ENCODE data around the gene TNK2.

GRCh38 chr3:195834675-195835583 lies 73.4 kb downstream of the TNK2 start:
- TF ChIP-seq, protein P1, sequence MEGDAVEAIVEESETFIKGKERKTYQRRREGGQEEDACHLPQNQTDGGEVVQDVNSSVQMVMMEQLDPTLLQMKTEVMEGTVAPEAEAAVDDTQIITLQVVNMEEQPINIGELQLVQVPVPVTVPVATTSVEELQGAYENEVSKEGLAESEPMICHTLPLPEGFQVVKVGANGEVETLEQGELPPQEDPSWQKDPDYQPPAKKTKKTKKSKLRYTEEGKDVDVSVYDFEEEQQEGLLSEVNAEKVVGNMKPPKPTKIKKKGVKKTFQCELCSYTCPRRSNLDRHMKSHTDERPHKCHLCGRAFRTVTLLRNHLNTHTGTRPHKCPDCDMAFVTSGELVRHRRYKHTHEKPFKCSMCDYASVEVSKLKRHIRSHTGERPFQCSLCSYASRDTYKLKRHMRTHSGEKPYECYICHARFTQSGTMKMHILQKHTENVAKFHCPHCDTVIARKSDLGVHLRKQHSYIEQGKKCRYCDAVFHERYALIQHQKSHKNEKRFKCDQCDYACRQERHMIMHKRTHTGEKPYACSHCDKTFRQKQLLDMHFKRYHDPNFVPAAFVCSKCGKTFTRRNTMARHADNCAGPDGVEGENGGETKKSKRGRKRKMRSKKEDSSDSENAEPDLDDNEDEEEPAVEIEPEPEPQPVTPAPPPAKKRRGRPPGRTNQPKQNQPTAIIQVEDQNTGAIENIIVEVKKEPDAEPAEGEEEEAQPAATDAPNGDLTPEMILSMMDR (IDR thresholded peaks at IDR 0.05): no peak
- no peak for TF ChIP-seq POLR2A (IDR thresholded peaks at IDR 0.05)

All from thyroid gland (tissue), 4 donors.